Measurements from ENCODE around the gene LCOR. TPM values are rescaled to one million over a fixed set of nuclear protein-coding genes. Genes with fewer than 3 reads are reported as not detected.
A peak's percentile ranks its signal among the peaks of the same experiment; 100 is the strongest.

Gene LCOR
- total RNA-seq, 1 donor from 2014 or later, result 9.6 TPM

- DNase-seq (ENCODE audit: low read depth in 2 of 2), result no peak
These were observed 57.5 kb downstream of the LCOR start for GRCh38 chr10:96889415-96890171.

GRCh38 chr10:96890172-96890513 lies 58.0 kb downstream of the LCOR start:
- no peak for DNase-seq (ENCODE audit: low read depth in 2 of 2)

- DNase-seq (ENCODE audit: low read depth in 2 of 2), result no peak
These were observed 58.5 kb downstream of the LCOR start for GRCh38 chr10:96890580-96890979.

- no peak for DNase-seq (ENCODE audit: low read depth in 2 of 2)
These were observed 59.7 kb downstream of the LCOR start for GRCh38 chr10:96891840-96892239.

- no peak for DNase-seq (ENCODE audit: low read depth in 2 of 2)
These were observed 63.7 kb downstream of the LCOR start for GRCh38 chr10:96895662-96896424.

GRCh38 chr10:96896884-96897589 lies 64.9 kb downstream of the LCOR start:
- no peak for DNase-seq (ENCODE audit: low read depth in 2 of 2)

- no peak for DNase-seq (ENCODE audit: low read depth in 2 of 2)
These were observed 70.0 kb downstream of the LCOR start for GRCh38 chr10:96902117-96902516.

- no peak for DNase-seq (ENCODE audit: low read depth in 2 of 2)
These were observed 70.7 kb downstream of the LCOR start for GRCh38 chr10:96902731-96903358.

GRCh38 chr10:96904648-96905047 lies 72.5 kb downstream of the LCOR start:
- no peak for DNase-seq (ENCODE audit: low read depth in 2 of 2)

GRCh38 chr10:96906864-96907263 lies 74.8 kb downstream of the LCOR start:
- DNase-seq (ENCODE audit: low read depth in 2 of 2), result no peak

GRCh38 chr10:96910488-96911395 lies 78.6 kb downstream of the LCOR start:
- DNase-seq (ENCODE audit: low read depth in 2 of 2), result peak in 1 of 2 donors; percentile 49

GRCh38 chr10:96912405-96912804 lies 80.3 kb downstream of the LCOR start:
- no peak for DNase-seq (ENCODE audit: low read depth in 2 of 2)

GRCh38 chr10:96913906-96914305 lies 81.8 kb downstream of the LCOR start:
- no peak for DNase-seq (ENCODE audit: low read depth in 2 of 2)

- no peak for DNase-seq (ENCODE audit: low read depth in 2 of 2)
These were observed 85.5 kb downstream of the LCOR start for GRCh38 chr10:96917628-96918027.

- no peak for DNase-seq (ENCODE audit: low read depth in 2 of 2)
These were observed 86.3 kb downstream of the LCOR start for GRCh38 chr10:96918214-96919002.

GRCh38 chr10:96919785-96920430 lies 87.8 kb downstream of the LCOR start:
- no peak for DNase-seq (ENCODE audit: low read depth in 2 of 2)

GRCh38 chr10:96921655-96922054 lies 89.6 kb downstream of the LCOR start:
- no peak for DNase-seq (ENCODE audit: low read depth in 2 of 2)

GRCh38 chr10:96922978-96923948 lies 91.2 kb downstream of the LCOR start:
- DNase-seq (ENCODE audit: low read depth in 2 of 2), result no peak

Data from dermis microvascular lymphatic vessel endothelial cell (primary cell).